A549 (cell line): ENCODE results near the gene SEMG1. TPM values are rescaled to one million over a fixed set of nuclear protein-coding genes. Genes with fewer than 3 reads are reported as not detected.

Source experiments
- ATAC-seq, 2 experiments: fragments of 200-7000 bp in 1 of 2; fragments of >200 bp in 1 of 2; cut with Nextera tagmentation in 1 of 2; cut with Tn5 transposase in 1 of 2; 3 replicates each; pipeline versions ENCODE4 v1.8.0 to v1.9.1; 2018 to 2020; ENCODE audit warnings: mild to moderate bottlenecking in 1 of 2, moderate library complexity in 1 of 2
- CTCF ChIA-PET: fragments of 300-600 bp; sonication (Branson Sonifier 250); formaldehyde crosslinking; extraction: SDS; loops from one replicate; lab custom pipeline; 2021; ENCODE audit warnings: antibody characterized with exemption, inconsistent platforms; lab: Yijun Ruan, JAX
- POLR2A ChIA-PET: fragments of 350-600 bp; formaldehyde crosslinking; extraction: SDS; loops from one replicate; lab custom pipeline; 2021; ENCODE audit warnings: antibody characterized with exemption, inconsistent platforms; lab: Yijun Ruan, JAX
- DNase-seq, 2 experiments: peaks; one replicate each; pipeline versions ENCODE4 v3.0.0 to v3.0.0-alpha.2; 2011 to 2016; ENCODE audit warnings: low read depth in 1 of 2, low spot score in 1 of 2
- FAIRE-seq: peaks from 2 replicates; lab custom pipeline; 2011; peaks lifted over from hg19 to GRCh38; lab: Jason Lieb, UNC
- H3K27ac ChIP-seq, 2 experiments: fragments of >200 bp; sonication (Bioruptor Twin); formaldehyde crosslinking; 3 replicates each; pipeline ENCODE4 v1.5.1; 2016 to 2017
- H3K4me1 ChIP-seq: fragments of >200 bp; sonication (Bioruptor Twin); formaldehyde crosslinking; 3 replicates; pipeline ENCODE4 v1.6.1; 2016
- H3K4me2 ChIP-seq: fragments of >200 bp; sonication (Bioruptor Twin); formaldehyde crosslinking; 3 replicates; pipeline ENCODE4 v1.6.1; 2016
- H3K4me3 ChIP-seq: fragments of >200 bp; sonication (Bioruptor Twin); formaldehyde crosslinking; 3 replicates; pipeline ENCODE4 v1.5.1; 2016
- H3K9me3 ChIP-seq: fragments of >200 bp; sonication (Bioruptor Twin); formaldehyde crosslinking; 3 replicates; pipeline ENCODE4 v1.6.1; 2016
- CBX2 ChIP-seq: fragments of 200-600 bp; sonication (generic); IDR thresholded peaks from 2 replicates; pipeline ENCODE4 v1.6.1; 2016; ENCODE audit warnings: low read depth, mild to moderate bottlenecking, borderline replicate concordance
- CBX8 ChIP-seq: fragments of 200-600 bp; sonication (generic); IDR thresholded peaks from 2 replicates; pipeline ENCODE4 v1.6.1; 2016
- EP300 ChIP-seq, 2 experiments: fragments of >200 bp; sonication (Bioruptor Twin); formaldehyde crosslinking; IDR thresholded peaks; 2 replicates in 1 of 2; 3 replicates in 1 of 2; pipeline ENCODE4 v1.6.1; 2016 to 2017
- FOSL2 ChIP-seq, 2 experiments: fragments of 450-650 bp in 1 of 2; fragments of >200 bp in 1 of 2; sonication (Bioruptor Twin) in 1 of 2; formaldehyde crosslinking; IDR thresholded peaks; 2 replicates each; pipeline versions ENCODE4 v1.5.0 to v1.6.1; 2016 to 2020; ENCODE audit warnings: mild to moderate bottlenecking in 1 of 2, moderate library complexity in 1 of 2
- HEYL ChIP-seq: fragments of 250-450 bp; sonication (Bioruptor Pico); IDR thresholded peaks from 2 replicates; pipeline ENCODE4 v1.8.0; 2021; ENCODE audit warnings: mild to moderate bottlenecking, moderate library complexity
- HOXA7 ChIP-seq: fragments of 250-450 bp; sonication (Bioruptor Pico); IDR thresholded peaks from 2 replicates; pipeline ENCODE4 v1.5.0; 2020; ENCODE audit warnings: mild to moderate bottlenecking, moderate library complexity
- HOXB13 ChIP-seq: fragments of 250-450 bp; sonication (Bioruptor Pico); IDR thresholded peaks from 2 replicates; pipeline ENCODE4 v1.5.0; 2020; ENCODE audit warnings: low read depth, mild to moderate bottlenecking, moderate library complexity
- HOXB5 ChIP-seq: fragments of 250-450 bp; sonication (Bioruptor Pico); IDR thresholded peaks from 2 replicates; pipeline ENCODE4 v1.5.0; 2020; ENCODE audit warnings: mild to moderate bottlenecking, moderate library complexity
- KDM5A ChIP-seq: fragments of 200-600 bp; sonication (generic); IDR thresholded peaks from 2 replicates; pipeline ENCODE4 v1.6.1; 2016; ENCODE audit warnings: antibody characterized with exemption, mild to moderate bottlenecking
- NPAS2 ChIP-seq: fragments of 250-450 bp; sonication (Bioruptor Pico); IDR thresholded peaks from 2 replicates; pipeline ENCODE4 v1.8.0; 2022; ENCODE audit warnings: mild to moderate bottlenecking, moderate library complexity, borderline replicate concordance
- NR3C1 ChIP-seq: fragments of >200 bp; sonication (Bioruptor Twin); formaldehyde crosslinking; IDR thresholded peaks from 3 replicates; pipeline ENCODE4 v1.6.1; 2017
- PHF8 ChIP-seq: fragments of 200-600 bp; sonication (generic); IDR thresholded peaks from 2 replicates; pipeline ENCODE4 v1.6.1; 2016; ENCODE audit warnings: low read depth, mild to moderate bottlenecking, antibody characterized with exemption, moderate library complexity, borderline replicate concordance
- RAD21 ChIP-seq, 2 experiments: fragments of >200 bp in 1 of 2; sonication (Bioruptor Twin) in 1 of 2; formaldehyde crosslinking in 1 of 2; IDR thresholded peaks in 1 of 2; conservative IDR thresholded peaks in 1 of 2; 2 replicates in 1 of 2; 3 replicates in 1 of 2; pipeline ENCODE4 v1.6.1; 2012 to 2018; ENCODE audit warnings: inconsistent platforms in 1 of 2
- RARB ChIP-seq: fragments of 250-450 bp; sonication (Bioruptor Pico); IDR thresholded peaks from 2 replicates; pipeline ENCODE4 v1.8.0; 2021; ENCODE audit warnings: mild to moderate bottlenecking, moderate library complexity
- RNF2 ChIP-seq: fragments of 200-600 bp; sonication (generic); IDR thresholded peaks from 2 replicates; pipeline ENCODE4 v1.6.1; 2016; ENCODE audit warnings: low read depth, mild to moderate bottlenecking, antibody characterized with exemption, moderate library complexity, borderline replicate concordance
- SMC3 ChIP-seq: fragments of >200 bp; sonication (Bioruptor Twin); formaldehyde crosslinking; IDR thresholded peaks from 3 replicates; pipeline ENCODE4 v1.6.1; 2018; ENCODE audit warnings: inconsistent platforms
- ZFP36 ChIP-seq: fragments of 450-650 bp; IDR thresholded peaks from 2 replicates; pipeline ENCODE4 v1.6.1; 2014; ENCODE audit warnings: borderline replicate concordance; ENCODE audit not compliant: partially characterized antibody
- ZSCAN20 ChIP-seq: fragments of 250-450 bp; sonication (Bioruptor Pico); IDR thresholded peaks from 2 replicates; pipeline ENCODE4 v1.8.0; 2022; ENCODE audit warnings: mild to moderate bottlenecking, moderate library complexity
- WGBS: methylation state at CpG from one replicate; pipeline ENCODE4 v1.1.6; 2017; ENCODE audit errors: missing lambda C conversion rate; 5-methylcytosine and 5-hydroxymethylcytosine counted together
- polyA plus RNA-seq, 4 experiments: library from polyadenylated mRNA; depleted of rRNA in 3 of 4; stranded (reverse); fragments of >200 nt; fragmentation: RNase III in 1 of 4; extraction: RNeasy Plus Mini Kit Qiagen cat#74134 plus additional on column Dnase treatment in 1 of 4; gene quantifications; 2 replicates in 3 of 4; 3 replicates in 1 of 4; pipeline ENCODE4 v1.2.3, GENCODE V29; 2011 to 2017
- TF ChIP-seq, protein P1 (sequence below): fragments of 150-350 bp; IDR thresholded peaks from 2 replicates; pipeline ENCODE4 v1.6.1; 2014; ENCODE audit warnings: low read depth, mild to moderate bottlenecking, low read length
- TF ChIP-seq, protein P2 (sequence below): IDR thresholded peaks from 2 replicates; pipeline ENCODE4 v1.6.1; 2012
- TF ChIP-seq, protein P3 (sequence below): IDR thresholded peaks from 2 replicates; pipeline ENCODE4 v1.6.1; 2012

SEMG1 gene
- polyA plus RNA-seq, 2 of the 4 experiments (the other 2 are of a cell fraction): not detected

DNA sequence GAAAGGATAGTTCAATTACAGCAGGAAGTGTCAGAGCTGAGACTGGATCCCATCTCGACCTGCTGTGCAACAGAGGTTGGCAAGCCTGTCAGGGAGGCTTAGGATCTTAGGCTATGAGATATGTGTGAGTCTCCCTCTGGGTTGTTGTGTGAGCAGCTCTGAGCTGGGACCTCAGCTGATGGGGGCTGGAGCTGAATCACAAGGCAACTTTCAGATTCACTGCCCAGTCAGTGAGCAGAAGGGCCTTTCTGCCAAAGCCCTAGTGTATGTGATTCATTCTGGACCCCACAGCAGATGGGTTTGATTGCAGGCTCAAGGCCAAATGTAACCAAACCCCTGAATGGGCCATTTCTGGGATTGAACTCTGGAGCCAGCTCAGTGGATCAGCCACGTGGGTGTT lies 27.7 kb upstream of the SEMG1 start:
- DNase-seq: no peak
- H3K27ac ChIP-seq: no peak overlapping the region
- H3K4me2 ChIP-seq: no peak overlapping the region
- no peak for FAIRE-seq
- H3K9me3 ChIP-seq: no peaks in the 10 kb centered on the region
- no peak overlapping the region for H3K4me3 ChIP-seq
- TF ChIP-seq EP300 (IDR thresholded peaks at IDR 0.05): no peak
- ATAC-seq: no peak
- POLR2A ChIA-PET: no interaction called here
- CTCF ChIA-PET: interaction anchor here (0.5 to 1.3 kb wide), 6 partner anchors 10 to 301 kb away, joined by 3 to 4 read pairs (median 3); no protein-coding TSS in a partner anchor
- WGBS: 0% methylated on average over 2 of the region's 2 CpGs
- peaks cover 6% of the 10 kb centered on the region; the same call in 1 of the 3 replicates for H3K4me1 ChIP-seq

DNA sequence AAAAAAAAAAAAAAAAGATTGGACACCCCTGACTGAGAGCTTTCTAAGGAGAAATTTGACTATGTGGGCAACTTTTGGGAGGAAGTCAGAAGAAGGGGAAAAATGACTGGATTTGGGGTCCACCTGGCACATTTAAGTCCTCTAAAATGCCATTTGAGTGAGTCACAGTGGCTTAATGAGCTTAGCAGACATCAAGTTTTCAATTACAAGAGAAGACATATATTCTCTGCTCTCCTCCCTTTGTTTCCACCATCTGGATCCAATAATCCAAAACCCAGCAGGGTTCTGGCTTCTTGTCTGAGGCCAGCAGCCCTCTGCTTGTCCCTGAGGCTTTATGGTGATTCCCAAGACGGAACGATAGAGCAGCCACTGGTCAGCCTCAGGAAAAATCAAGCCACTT lies 25.2 kb upstream of the SEMG1 start:
- no peak for ATAC-seq
- H3K4me2 ChIP-seq: no peak overlapping the region
- WGBS: 93% methylated on average over 2 of the region's 2 CpGs
- no peak overlapping the region for H3K4me3 ChIP-seq
- DNase-seq: no peak
- FAIRE-seq: no peak
- peaks cover 2% of the 10 kb centered on the region; the same call in 1 of the 3 replicates for H3K4me1 ChIP-seq
- TF ChIP-seq RNF2: no peak
- no peak for TF ChIP-seq CBX8
- TF ChIP-seq, protein P1, sequence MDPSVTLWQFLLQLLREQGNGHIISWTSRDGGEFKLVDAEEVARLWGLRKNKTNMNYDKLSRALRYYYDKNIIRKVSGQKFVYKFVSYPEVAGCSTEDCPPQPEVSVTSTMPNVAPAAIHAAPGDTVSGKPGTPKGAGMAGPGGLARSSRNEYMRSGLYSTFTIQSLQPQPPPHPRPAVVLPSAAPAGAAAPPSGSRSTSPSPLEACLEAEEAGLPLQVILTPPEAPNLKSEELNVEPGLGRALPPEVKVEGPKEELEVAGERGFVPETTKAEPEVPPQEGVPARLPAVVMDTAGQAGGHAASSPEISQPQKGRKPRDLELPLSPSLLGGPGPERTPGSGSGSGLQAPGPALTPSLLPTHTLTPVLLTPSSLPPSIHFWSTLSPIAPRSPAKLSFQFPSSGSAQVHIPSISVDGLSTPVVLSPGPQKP: no peak
- no peak for TF ChIP-seq PHF8
- no peak for TF ChIP-seq NPAS2 (CRISPR knock-in tag)
- TF ChIP-seq, protein P2, sequence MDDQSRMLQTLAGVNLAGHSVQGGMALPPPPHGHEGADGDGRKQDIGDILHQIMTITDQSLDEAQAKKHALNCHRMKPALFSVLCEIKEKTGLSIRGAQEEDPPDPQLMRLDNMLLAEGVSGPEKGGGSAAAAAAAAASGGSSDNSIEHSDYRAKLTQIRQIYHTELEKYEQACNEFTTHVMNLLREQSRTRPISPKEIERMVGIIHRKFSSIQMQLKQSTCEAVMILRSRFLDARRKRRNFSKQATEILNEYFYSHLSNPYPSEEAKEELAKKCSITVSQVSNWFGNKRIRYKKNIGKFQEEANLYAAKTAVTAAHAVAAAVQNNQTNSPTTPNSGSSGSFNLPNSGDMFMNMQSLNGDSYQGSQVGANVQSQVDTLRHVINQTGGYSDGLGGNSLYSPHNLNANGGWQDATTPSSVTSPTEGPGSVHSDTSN: no peak
- no peak for TF ChIP-seq RAD21 (conservative IDR thresholded peaks at IDR 0.05 in 1 of 2, IDR thresholded peaks at IDR 0.05 in 1 of 2)
- TF ChIP-seq, protein P3, sequence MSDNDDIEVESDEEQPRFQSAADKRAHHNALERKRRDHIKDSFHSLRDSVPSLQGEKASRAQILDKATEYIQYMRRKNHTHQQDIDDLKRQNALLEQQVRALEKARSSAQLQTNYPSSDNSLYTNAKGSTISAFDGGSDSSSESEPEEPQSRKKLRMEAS: no peak
- no peak for TF ChIP-seq HOXB5 (CRISPR knock-in tag)
- TF ChIP-seq HEYL: no peak
- no peak for TF ChIP-seq HOXB13
- no peak for TF ChIP-seq NR3C1
- TF ChIP-seq HOXA7 (CRISPR knock-in tag): no peak
- no peak for TF ChIP-seq KDM5A
- TF ChIP-seq ZSCAN20: no peak
- no peak for TF ChIP-seq RARB (CRISPR knock-in tag)
- TF ChIP-seq SMC3: no peak
- TF ChIP-seq ZFP36: no peak
- CTCF ChIA-PET: interaction anchor here (0.6 to 1.9 kb wide), 3 partner anchors 15 to 138 kb away, joined by 3 to 4 read pairs (median 3); no protein-coding TSS in a partner anchor
- H3K9me3 ChIP-seq: no peaks in the 10 kb centered on the region
- POLR2A ChIA-PET: no interaction called here
- no peak overlapping the region for H3K27ac ChIP-seq

DNA sequence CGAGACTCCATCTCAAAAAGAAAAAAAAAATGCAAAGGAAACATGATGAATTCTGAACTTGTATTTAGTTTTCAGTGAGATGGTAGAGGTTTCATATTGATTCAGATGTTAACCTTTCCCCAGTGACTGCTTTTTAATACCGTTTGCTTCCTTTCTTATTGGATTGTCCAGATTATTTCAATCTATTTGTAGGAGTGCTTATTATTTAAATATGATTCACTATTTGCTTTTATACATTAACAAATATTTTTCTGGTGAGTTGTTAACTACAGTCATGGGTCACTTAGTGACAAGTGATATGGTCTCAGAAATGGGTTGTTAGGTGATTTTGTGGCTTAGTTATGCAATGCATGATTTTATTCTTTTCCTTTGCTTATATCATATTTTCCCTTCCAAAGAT lies 23.7 kb upstream of the SEMG1 start:
- ATAC-seq (no peak), FAIRE-seq (peak; percentile 28), DNase-seq (no peak)
- peaks cover 2% of the 10 kb centered on the region; the same call in 1 of the 3 replicates for H3K4me1 ChIP-seq
- H3K4me2 ChIP-seq: no peak overlapping the region
- no peaks in the 10 kb centered on the region for H3K9me3 ChIP-seq
- H3K27ac ChIP-seq: no peak overlapping the region
- TF ChIP-seq CBX2 (no peak), FOSL2 (IDR thresholded peaks at IDR 0.05) (no peak), FOSL2 (CRISPR knock-in tag; IDR thresholded peaks at IDR 0.05) (peak; percentile 22; the same call in 1 of the 2 replicates)
- ChIA-PET POLR2A (no interaction called here), CTCF (interaction anchor here (1.0 kb wide), 1 partner anchor 108 kb away, joined by 4 read pairs; no protein-coding TSS in a partner anchor)
- H3K4me3 ChIP-seq: no peak overlapping the region
- WGBS: 31% methylated on average over 2 of the region's 2 CpGs
